ENCODE measurements around the gene COL25A1. TPM values are rescaled to one million over a fixed set of nuclear protein-coding genes. Genes with fewer than 3 reads are reported as not detected.

COL25A1 gene
- total RNA-seq, 1 experiment from 2014 or later: 4.2 TPM

- WGBS (ENCODE audit: extremely low coverage, insufficient read length, low lambda C conversion rate): no CpG with 5 or more reads among the region's 2 CpGs
- H2AK5ac ChIP-seq (ENCODE audit: insufficient read length, low read length): no peak overlapping the region
- Mint-ChIP-seq H3K27ac (no peak overlapping the region), H3K4me1 (peaks cover 8 to 14% of the 10 kb centered on the region in 2 experiments), H3K9me3 (no peaks in the 10 kb centered on the region; a peak in 1 of 5 replicates), H3K4me3 (no peak overlapping the region), H3K27me3 (ENCODE audit: low read depth) (no peaks in the 10 kb centered on the region), H3K36me3 (ENCODE audit: insufficient read depth in 1 of 3, low read depth in 3 of 3) (no peaks in the 10 kb centered on the region)
- H3K14ac ChIP-seq (ENCODE audit: insufficient read depth, low read length): no peak overlapping the region
- peak; percentile 45 for DNase-seq
- no peak for TF ChIP-seq CTCF (conservative IDR thresholded peaks at IDR 0.05)
- no peak overlapping the region for H3T11ph ChIP-seq (ENCODE audit: low read length)
- no peaks in the 10 kb centered on the region for H3K79me1 ChIP-seq (ENCODE audit: insufficient read depth, low read depth, low read length, poor library complexity, severe bottlenecking)
- no peaks in the 10 kb centered on the region for H3K23me2 ChIP-seq (ENCODE audit: insufficient read length, low read depth, low read length, poor library complexity, severe bottlenecking)
- no peak overlapping the region for H3K56ac ChIP-seq (ENCODE audit: insufficient read length, low read depth, low read length)
- no peak overlapping the region for H4K5ac ChIP-seq (ENCODE audit: insufficient read length, low read depth, low read length)
- no peak overlapping the region for H2BK15ac ChIP-seq (ENCODE audit: low read depth, low read length)
- H3K4me1 ChIP-seq (ENCODE audit: insufficient read depth, low read length): no peaks in the 10 kb centered on the region
- H2BK120ac ChIP-seq (ENCODE audit: low read depth, low read length, poor library complexity, severe bottlenecking): no peak overlapping the region
- H2AFZ ChIP-seq (ENCODE audit: low read length): no peak overlapping the region
- H4K8ac ChIP-seq (replicated peaks; ENCODE audit: insufficient read length, low read depth, low read length): no peak overlapping the region
- no peaks in the 10 kb centered on the region for H3K27me3 ChIP-seq (ENCODE audit: insufficient read depth, low read length)
- no peak overlapping the region for H2BK20ac ChIP-seq (ENCODE audit: low read depth, low read length, poor library complexity, severe bottlenecking)
- H3K4me2 ChIP-seq (ENCODE audit: insufficient read depth, insufficient read length, low read length): no peak overlapping the region
- H3K9ac ChIP-seq (ENCODE audit: extremely low read depth, insufficient read length, low read length): no peak overlapping the region
- no peaks in the 10 kb centered on the region for H3K79me2 ChIP-seq (ENCODE audit: insufficient read depth, low read length)
- H3K18ac ChIP-seq (ENCODE audit: insufficient read length, low read depth, low read length): no peak overlapping the region
- H3K23ac ChIP-seq (ENCODE audit: insufficient read length, low read depth, low read length): no peak overlapping the region
- no peak overlapping the region for H3K4ac ChIP-seq (ENCODE audit: low read depth, low read length)
- H4K91ac ChIP-seq (ENCODE audit: insufficient read length, low read depth, low read length): no peak overlapping the region
- H2BK12ac ChIP-seq (ENCODE audit: insufficient read length, low read depth, low read length): no peak overlapping the region
- no peaks in the 10 kb centered on the region for H3K9me3 ChIP-seq (ENCODE audit: control insufficient read depth, low read depth, low read length)
- H4K20me1 ChIP-seq (ENCODE audit: control insufficient read depth, insufficient read depth, insufficient read length): no peaks in the 10 kb centered on the region
- no peak overlapping the region for H3K27ac ChIP-seq (ENCODE audit: insufficient read length, low read depth, low read length)
- H2BK5ac ChIP-seq (ENCODE audit: insufficient read length, low read length): no peak overlapping the region
These were observed 441.1 kb downstream of the COL25A1 start for GRCh38 chr4:108861334-108861733.
